ENCODE measurements around the gene KDM5A.
"Not testable (repeated sequence)": the region's sequence is repeated elsewhere in the genome, so short reads cannot be mapped to it uniquely, and the experiment has no call there.

- TF ChIP-seq CTCF (IDR thresholded peaks at IDR 0.05; ENCODE audit: insufficient read depth, low read length, poor library complexity, severe bottlenecking); EZH2phosphoT487 (conservative IDR thresholded peaks at IDR 0.05; ENCODE audit: low read length): not testable (repeated sequence)
These were observed 153.2 kb downstream of the KDM5A start for GRCh38 chr12:235967-236366.

Measured in SU-DHL-6 (cell line).